Transverse colon (tissue), 3 donors: ENCODE data around the gene RAPGEF6.

Experiments used
- POLR2A ChIP-seq: fragments of 450-650 bp; IDR thresholded peaks from one replicate; pipeline ENCODE4 v1.6.1; 2016; ENCODE audit warnings: antibody characterized with exemption, mild to moderate bottlenecking, moderate library complexity
- TF ChIP-seq, protein P1 (sequence below), 5 experiments: fragments of 200-600 bp in 3 of 5; fragments of 450-650 bp in 2 of 5; sonication (generic) in 3 of 5; IDR thresholded peaks; 1 replicate in 2 of 5; 2 replicates in 3 of 5; pipeline ENCODE4 v1.5.1; 2016 to 2017; ENCODE audit warnings: antibody characterized with exemption in 5 of 5, inconsistent platforms in 3 of 5, mild to moderate bottlenecking in 2 of 5, moderate library complexity in 1 of 5

DNA sequence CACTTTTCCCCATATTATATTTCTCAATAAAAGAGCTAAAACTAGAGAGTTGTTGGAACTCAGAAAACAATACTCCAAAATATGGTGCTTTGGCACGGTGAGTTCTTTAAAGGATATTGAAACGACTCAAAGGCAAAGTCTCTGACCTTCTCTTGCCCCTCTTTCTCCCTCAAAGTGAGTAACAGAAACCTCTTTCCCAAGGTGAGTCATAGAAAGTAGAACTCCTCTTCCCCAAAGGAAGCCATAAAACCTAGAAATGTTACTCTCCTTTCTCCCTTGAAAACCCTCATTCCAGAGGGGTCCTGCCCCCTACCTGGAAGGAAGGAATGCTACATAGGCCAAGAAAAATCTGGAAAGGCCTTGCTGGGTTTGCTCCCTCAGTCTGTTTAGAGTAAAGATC is 47.5 kb downstream of the RAPGEF6 start:
- no peak for TF ChIP-seq POLR2A
- TF ChIP-seq, protein P1, sequence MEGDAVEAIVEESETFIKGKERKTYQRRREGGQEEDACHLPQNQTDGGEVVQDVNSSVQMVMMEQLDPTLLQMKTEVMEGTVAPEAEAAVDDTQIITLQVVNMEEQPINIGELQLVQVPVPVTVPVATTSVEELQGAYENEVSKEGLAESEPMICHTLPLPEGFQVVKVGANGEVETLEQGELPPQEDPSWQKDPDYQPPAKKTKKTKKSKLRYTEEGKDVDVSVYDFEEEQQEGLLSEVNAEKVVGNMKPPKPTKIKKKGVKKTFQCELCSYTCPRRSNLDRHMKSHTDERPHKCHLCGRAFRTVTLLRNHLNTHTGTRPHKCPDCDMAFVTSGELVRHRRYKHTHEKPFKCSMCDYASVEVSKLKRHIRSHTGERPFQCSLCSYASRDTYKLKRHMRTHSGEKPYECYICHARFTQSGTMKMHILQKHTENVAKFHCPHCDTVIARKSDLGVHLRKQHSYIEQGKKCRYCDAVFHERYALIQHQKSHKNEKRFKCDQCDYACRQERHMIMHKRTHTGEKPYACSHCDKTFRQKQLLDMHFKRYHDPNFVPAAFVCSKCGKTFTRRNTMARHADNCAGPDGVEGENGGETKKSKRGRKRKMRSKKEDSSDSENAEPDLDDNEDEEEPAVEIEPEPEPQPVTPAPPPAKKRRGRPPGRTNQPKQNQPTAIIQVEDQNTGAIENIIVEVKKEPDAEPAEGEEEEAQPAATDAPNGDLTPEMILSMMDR (IDR thresholded peaks at IDR 0.05): no peak
